OCI-LY1 (cell line): Measurements from ENCODE around the gene GPR180.

ENCODE experiments used
- EZH2 ChIP-seq: fragments of 200-600 bp; sonication (generic), shearing (Covaris generic); IDR thresholded peaks from 2 replicates; pipeline ENCODE4 v1.8.0; 2017; ENCODE audit warnings: borderline replicate concordance, mixed run types, mild to moderate bottlenecking, antibody characterized with exemption, low read length, moderate library complexity, mixed read lengths
- TF ChIP-seq, protein P1 (sequence below): fragments of 200-600 bp; sonication (generic), shearing (Covaris generic); IDR thresholded peaks from 2 replicates; pipeline ENCODE4 v1.5.1; 2017; ENCODE audit warnings: mild to moderate bottlenecking, antibody characterized with exemption, low read length, moderate library complexity, mixed read lengths

DNA sequence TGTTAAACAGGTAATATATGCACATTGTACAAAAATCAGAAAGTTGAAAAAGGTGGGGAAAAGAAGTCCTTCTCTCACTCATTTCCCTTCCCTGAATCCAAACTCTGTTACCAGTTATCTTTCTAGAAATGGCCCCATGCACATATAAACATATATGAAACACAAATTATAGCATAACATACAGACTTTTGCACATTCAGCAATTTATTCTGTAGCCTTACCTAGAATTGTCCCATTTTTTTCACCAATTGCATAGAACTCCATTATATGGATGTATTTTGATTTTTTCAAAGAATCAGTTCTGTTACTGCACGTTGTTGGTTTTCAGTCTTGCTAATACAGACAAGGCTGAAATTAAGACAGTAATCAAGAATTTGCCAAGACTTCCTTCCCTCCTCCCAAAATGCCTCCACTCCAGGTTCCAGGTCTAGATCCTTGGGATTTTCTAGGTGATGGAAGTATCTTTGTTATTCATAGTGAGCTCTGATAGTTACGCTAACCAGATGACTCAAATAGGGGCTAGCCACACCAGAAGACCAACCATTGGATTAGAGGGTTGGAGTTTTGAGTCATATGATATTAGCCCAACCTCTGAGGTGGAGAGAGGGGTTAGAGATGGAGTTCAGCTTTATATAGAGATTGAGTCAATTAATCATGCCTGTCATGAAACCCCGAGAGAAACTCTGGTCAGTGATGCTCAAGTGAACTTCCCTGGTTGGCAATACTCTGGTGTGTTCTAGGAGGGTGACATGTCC is 30.7 kb downstream of the GPR180 start:
- TF ChIP-seq EZH2, result no peak
- TF ChIP-seq, protein P1, sequence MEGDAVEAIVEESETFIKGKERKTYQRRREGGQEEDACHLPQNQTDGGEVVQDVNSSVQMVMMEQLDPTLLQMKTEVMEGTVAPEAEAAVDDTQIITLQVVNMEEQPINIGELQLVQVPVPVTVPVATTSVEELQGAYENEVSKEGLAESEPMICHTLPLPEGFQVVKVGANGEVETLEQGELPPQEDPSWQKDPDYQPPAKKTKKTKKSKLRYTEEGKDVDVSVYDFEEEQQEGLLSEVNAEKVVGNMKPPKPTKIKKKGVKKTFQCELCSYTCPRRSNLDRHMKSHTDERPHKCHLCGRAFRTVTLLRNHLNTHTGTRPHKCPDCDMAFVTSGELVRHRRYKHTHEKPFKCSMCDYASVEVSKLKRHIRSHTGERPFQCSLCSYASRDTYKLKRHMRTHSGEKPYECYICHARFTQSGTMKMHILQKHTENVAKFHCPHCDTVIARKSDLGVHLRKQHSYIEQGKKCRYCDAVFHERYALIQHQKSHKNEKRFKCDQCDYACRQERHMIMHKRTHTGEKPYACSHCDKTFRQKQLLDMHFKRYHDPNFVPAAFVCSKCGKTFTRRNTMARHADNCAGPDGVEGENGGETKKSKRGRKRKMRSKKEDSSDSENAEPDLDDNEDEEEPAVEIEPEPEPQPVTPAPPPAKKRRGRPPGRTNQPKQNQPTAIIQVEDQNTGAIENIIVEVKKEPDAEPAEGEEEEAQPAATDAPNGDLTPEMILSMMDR, result no peak
